ENCODE results near the gene GLMP. TPM values are rescaled to one million over a fixed set of nuclear protein-coding genes. Genes with fewer than 3 reads are reported as not detected.

The GLMP gene, protein sequence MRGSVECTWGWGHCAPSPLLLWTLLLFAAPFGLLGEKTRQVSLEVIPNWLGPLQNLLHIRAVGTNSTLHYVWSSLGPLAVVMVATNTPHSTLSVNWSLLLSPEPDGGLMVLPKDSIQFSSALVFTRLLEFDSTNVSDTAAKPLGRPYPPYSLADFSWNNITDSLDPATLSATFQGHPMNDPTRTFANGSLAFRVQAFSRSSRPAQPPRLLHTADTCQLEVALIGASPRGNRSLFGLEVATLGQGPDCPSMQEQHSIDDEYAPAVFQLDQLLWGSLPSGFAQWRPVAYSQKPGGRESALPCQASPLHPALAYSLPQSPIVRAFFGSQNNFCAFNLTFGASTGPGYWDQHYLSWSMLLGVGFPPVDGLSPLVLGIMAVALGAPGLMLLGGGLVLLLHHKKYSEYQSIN
- total RNA-seq, result 72.1 and 81.4 TPM in 2 replicates

DNA sequence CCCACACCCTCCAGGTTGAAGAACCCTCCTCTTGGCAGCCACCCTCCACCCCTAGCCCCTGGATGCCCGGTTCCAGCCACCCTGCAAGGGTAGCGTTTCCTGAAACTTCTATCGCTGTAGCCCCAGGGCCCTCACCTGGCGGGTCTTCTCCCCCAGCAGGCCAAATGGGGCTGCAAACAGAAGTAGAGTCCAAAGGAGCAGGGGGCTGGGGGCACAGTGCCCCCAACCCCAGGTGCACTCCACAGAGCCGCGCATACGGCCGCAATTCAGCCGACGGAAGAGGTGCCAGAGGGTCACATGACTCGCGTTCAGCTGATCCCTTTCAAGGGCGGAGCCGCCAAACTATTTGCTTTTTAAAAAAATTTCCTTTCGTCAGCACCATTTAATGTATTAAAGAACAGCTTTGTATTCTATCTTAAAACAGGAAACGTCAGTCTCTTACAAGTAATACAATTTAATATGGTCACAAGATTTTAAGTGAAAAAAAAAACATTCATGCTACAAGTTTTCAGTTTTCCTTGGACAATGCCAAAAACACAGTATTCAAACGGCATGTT, at the start of gene GLMP:
Gene GLMP, minus strand, starts transcription at position 289 of the 557 bp plus-strand sequence. Its CDS starts 34 bp downstream, at position 255.

DNA sequence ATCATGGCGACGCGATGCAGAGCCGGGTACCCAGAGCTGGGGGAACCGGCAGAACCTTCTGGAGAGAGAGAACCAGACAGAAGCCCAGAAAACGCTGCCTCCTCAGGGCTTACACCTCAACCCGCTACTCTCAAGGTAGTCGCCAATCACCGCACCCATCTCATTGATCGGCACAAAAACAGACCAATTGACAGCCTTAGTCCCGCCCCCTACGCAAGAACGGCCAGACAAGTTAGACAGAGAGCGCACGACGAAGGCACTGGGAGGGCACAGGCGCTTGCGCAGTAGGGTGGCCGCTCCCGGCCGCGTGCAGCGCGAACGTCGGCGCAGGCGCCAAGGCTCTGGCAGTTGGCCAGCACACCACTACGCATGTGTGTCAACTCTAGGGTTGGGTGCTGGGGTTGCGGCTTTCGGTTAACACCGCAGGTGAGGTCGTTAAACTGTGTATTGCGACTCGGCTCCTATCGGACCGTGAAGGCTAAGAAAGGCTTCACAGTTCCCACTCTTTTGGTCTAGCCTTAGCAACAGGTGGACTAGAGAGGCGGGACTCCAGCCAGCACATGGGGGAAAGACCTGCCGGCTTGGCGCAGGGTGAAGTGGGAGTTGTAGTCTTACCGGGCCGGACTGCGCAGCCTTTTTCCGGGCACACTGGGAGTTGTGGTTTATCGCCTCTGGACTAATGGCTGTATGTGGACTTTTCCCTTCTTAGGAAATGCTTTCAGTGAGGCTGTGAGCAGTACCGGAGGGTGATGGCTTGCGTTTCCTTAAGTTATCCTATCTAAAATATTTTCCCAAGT, 42.9 kb upstream of the GLMP start, which contains the start of the genes CCT3 and TSACC:
Gene CCT3, minus strand, starts transcription at position 113 of the 797 bp plus-strand sequence. Its CDS starts 108 bp downstream, at position 5.
Gene TSACC, plus strand, starts transcription at position 347 of the 797 bp plus-strand sequence. CDS start 1,232 bp downstream, outside the sequence.

DNA sequence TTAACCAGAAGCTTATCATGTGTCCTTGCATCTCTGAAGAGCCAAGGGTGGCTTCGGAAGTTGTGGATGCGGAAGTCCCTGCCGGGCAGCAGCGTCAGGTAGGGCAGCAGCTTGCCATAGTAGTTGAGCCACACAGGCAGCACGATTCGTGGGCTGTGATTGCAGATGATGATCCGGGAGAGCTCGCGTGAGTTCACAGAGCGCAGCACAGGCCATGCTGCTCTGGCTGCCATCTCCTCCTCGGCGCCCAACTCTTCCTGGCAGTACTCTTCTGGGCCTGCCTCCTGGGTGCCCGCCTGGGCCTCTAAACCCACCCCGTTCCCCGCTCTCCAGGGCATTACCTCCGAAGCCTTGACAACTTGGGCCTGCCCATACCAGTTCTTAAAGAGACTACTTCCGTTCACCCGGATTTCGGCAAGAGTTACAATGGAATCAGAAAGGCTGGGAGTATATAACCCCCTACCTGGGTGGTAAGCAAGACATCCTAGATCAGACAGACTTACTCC, 3.4 kb upstream of the GLMP start, which contains the start of gene VHLL:
Gene VHLL, minus strand, starts transcription at position 456 of the 506 bp plus-strand sequence. Its CDS starts 118 bp downstream, at position 338.

DNA sequence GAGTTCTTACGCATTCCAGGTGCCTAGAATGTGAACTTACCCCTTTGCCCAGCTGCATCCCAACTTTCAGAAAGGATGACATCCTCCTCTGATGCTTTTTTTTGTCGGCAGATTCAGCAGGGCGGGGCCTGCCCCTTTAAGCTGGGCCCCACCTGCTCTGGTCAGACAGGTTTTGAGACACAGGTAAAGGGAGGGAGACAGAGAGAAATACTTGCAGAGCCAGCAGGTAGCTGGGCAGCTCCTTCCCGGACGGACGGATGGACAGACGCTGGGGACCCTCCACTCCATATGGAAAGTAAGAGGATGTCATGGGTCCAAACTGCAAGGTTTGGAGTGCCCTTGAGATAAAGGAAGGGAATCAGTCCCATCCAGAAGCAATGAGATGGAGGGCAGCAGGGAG, 11.4 kb downstream of the GLMP start, which contains the start of gene TMEM79:
Gene TMEM79, plus strand, starts transcription at position 214 of the 400 bp plus-strand sequence. CDS start 902 bp downstream, outside the sequence.

DNA sequence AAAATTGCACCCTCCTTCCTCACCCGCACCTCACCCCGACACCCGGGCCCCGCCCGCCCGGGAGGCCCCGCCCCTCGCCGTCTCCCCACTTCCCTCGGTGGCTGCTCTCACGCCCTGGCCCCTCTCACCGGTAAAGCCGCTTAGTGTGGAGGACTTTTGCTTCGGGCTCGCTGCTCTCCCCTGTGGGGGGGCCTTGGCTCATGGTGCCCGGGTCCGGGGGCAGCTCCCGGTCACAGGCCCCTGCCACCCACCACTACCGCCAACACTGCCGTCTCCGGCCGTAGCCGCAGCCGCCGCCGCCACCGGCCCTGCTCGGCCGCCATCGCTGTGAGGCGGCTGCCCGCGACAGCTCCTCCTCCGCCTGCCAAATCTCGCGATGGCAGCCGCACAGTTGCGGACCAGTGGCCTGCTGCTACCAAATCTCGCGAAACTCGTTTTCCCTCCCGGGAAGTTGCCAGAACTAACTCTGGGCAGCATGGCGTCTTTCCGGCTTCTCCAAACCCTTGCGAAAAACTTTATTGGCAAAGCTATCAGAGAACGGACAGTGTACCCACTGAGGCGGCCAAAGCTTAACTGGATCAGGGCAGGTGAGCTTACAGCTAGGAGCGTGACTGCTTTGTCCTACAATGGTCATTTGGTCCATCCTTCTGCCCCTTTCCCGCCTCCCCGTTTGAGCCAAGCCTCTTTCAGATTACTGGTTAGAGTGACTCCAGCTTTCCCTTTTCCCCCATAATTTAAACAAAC, 12.8 kb downstream of the GLMP start, which contains the start of gene SMG5:
Gene SMG5, minus strand, starts transcription at position 347 of the 744 bp plus-strand sequence. Its CDS starts 145 bp downstream, at position 202.

DNA sequence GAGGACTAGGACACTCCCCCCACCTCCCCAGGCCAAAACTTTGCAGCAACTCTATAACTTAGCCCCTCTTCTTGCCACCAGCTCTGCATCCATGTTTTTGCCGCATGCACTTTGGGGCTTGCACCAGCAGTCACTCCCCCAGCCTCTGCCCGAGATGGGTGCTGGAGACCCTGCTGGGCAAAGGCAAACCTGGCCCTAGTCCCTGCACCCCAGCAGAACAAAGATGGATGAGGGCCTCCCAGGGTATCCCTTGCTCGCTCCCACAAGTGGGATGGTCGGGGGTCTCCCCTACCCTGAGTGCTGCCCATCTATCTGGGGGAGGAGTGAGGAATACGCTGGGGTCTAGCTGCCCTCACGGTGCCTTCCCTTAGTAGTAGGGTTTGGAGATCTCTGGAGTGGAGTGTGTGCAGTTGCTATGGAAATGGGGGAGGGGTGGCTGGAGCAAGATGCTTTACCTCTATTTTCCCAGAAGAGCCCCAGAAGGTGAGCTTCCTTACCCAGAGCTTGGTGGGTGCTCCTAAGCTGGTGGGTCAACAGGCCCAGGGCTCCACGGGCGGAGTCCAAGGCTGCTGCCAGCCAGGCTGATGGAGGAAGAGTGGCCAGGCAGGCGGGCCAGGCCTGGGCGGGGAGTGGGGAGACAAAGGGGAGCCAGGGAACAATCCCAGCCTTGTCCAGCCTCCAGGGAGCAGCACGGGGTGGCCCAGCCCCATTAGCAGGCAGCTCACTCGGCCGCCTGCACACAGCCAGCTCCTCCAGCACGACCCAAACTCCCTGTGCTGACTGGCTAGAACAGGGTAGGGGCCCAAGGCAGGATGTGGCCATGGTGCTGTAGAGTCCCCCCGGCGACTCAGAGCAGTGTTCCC, 47.8 kb downstream of the GLMP start, which contains the start of gene PAQR6:
Gene PAQR6, minus strand, starts transcription at position 597 of the 863 bp plus-strand sequence. CDS start 1,325 bp downstream, outside the sequence.

Other genes with a start within 250 kb of the GLMP start
- 8.8 and 9.4 TPM in 2 replicates for gene UBQLN4, start 241.9 kb downstream of the GLMP start, total RNA-seq
- 60.7 and 86.5 TPM in 2 replicates for gene LAMTOR2, start 240.9 kb downstream of the GLMP start, total RNA-seq
- not detected in 2 replicates for gene RAB25, start 234.5 kb downstream of the GLMP start, total RNA-seq
- 1.3 and 1.6 TPM in 2 replicates for gene MEX3A, start 213.2 kb downstream of the GLMP start, total RNA-seq
- gene LMNA, start 181.0 kb downstream of the GLMP start, total RNA-seq, result 865 and 1,009 TPM in 2 replicates
- 0.57 and 0.83 TPM in 2 replicates for gene SEMA4A, start 142.1 kb downstream of the GLMP start, total RNA-seq
- 5.5 and 7.2 TPM in 2 replicates for gene SLC25A44, start 101.6 kb downstream of the GLMP start, total RNA-seq
- 17.2 and 21.9 TPM in 2 replicates for gene PMF1, start 82.7 kb downstream of the GLMP start, total RNA-seq
- 0.09 and 0.14 TPM in 2 replicates for gene BGLAP, start 53.5 kb downstream of the GLMP start, total RNA-seq
- gene PAQR6, start 47.6 kb downstream of the GLMP start, total RNA-seq, result 0.14 and 0.28 TPM in 2 replicates
- 29.2 and 34.9 TPM in 2 replicates for gene SMG5, start 12.9 kb downstream of the GLMP start, total RNA-seq
- gene TMEM79, start 11.4 kb downstream of the GLMP start, total RNA-seq, result 1.3 and 2.2 TPM in 2 replicates
- 0.28 TPM in 1 of 2 replicates, not detected in the other for gene VHLL, start 3.6 kb upstream of the GLMP start, total RNA-seq
- 323 and 340 TPM in 2 replicates for gene CCT3, start 42.6 kb upstream of the GLMP start, total RNA-seq
- not detected in 2 replicates for gene TSACC, start 42.8 kb upstream of the GLMP start, total RNA-seq
- gene RHBG, start 73.5 kb upstream of the GLMP start, total RNA-seq, result not detected in 2 replicates
- 4.2 and 4.3 TPM in 2 replicates for gene MEF2D, start 205.1 kb upstream of the GLMP start, total RNA-seq